CD14-positive monocyte (primary cell): ENCODE measurements around the gene ARHGEF16. TPM values are rescaled to one million over a fixed set of nuclear protein-coding genes. Genes with fewer than 3 reads are reported as not detected.
A peak's percentile ranks its signal among the peaks of the same experiment; 100 is the strongest.

Experiments used
- DNase-seq, 3 donors: peaks; one replicate each; pipeline ENCODE4 v3.0.0-alpha.2; 2011 to 2022
- H2AFZ ChIP-seq: 2 replicates; pipeline ENCODE4 v1.6.0; 2012; ENCODE audit warnings: mild to moderate bottlenecking, low read depth, low read length, inconsistent platforms; ENCODE audit not compliant: insufficient read depth, poor library complexity, severe bottlenecking
- H3K27ac ChIP-seq, 2 donors: 1 replicate in 1 of 2; 2 replicates in 1 of 2; pipeline ENCODE4 v1.5.1; 2012 to 2013; ENCODE audit warnings: low read length in 2 of 2, control low read depth in 1 of 2, inconsistent platforms in 1 of 2, low read depth in 1 of 2, mild to moderate bottlenecking in 1 of 2
- H3K27me3 ChIP-seq, 2 donors: one replicate each; pipeline versions ENCODE4 v1.6.0 to v1.6.1; 2011 to 2013; ENCODE audit warnings: low read length in 2 of 2; ENCODE audit not compliant: control insufficient read depth in 2 of 2, insufficient read depth in 2 of 2
- H3K36me3 ChIP-seq, 2 donors: replicated peaks in 1 of 2; 1 replicate in 1 of 2; 2 replicates in 1 of 2; pipeline versions ENCODE4 v1.5.1 to v1.6.1; 2012 to 2013; ENCODE audit warnings: low read length in 2 of 2, control low read depth in 1 of 2, inconsistent platforms in 1 of 2, mild to moderate bottlenecking in 1 of 2; ENCODE audit not compliant: insufficient read depth in 2 of 2, control insufficient read depth in 1 of 2
- H3K4me1 ChIP-seq, 2 donors: 1 replicate in 1 of 2; 2 replicates in 1 of 2; pipeline versions ENCODE4 v1.5.1 to v1.6.1; 2012 to 2013; ENCODE audit warnings: low read length in 2 of 2, control low read depth in 1 of 2, inconsistent platforms in 1 of 2, mild to moderate bottlenecking in 1 of 2, moderate library complexity in 1 of 2; ENCODE audit not compliant: insufficient read depth in 2 of 2, control insufficient read depth in 1 of 2
- H3K4me2 ChIP-seq: replicated peaks from 2 replicates; pipeline ENCODE3; 2012; ENCODE audit warnings: low read length, moderate library complexity, mild to moderate bottlenecking; ENCODE audit not compliant: poor library complexity, severe bottlenecking; ENCODE audit errors: extremely low read depth
- H3K4me3 ChIP-seq, 3 experiments: fragments of 200-600 bp in 1 of 3; sonication (generic) in 1 of 3; replicated peaks in 1 of 3; 1 replicate in 2 of 3; 2 replicates in 1 of 3; pipeline ENCODE4 v1.5.1; 2011 to 2013; ENCODE audit warnings: low read length in 3 of 3, mild to moderate bottlenecking in 3 of 3, control low read depth in 2 of 3, low read depth in 2 of 3, inconsistent platforms in 1 of 3, moderate library complexity in 1 of 3
- H3K79me2 ChIP-seq: 2 replicates; pipeline ENCODE4 v1.6.0; 2012; ENCODE audit warnings: mild to moderate bottlenecking, control low read depth, inconsistent platforms, low read length, moderate library complexity; ENCODE audit not compliant: insufficient read depth
- H3K9ac ChIP-seq: 2 replicates; pipeline ENCODE4 v1.6.0; 2017; ENCODE audit warnings: low read length, mild to moderate bottlenecking; ENCODE audit not compliant: insufficient read depth, poor library complexity, severe bottlenecking
- H3K9me3 ChIP-seq, 2 donors: replicated peaks in 1 of 2; 1 replicate in 1 of 2; 2 replicates in 1 of 2; pipeline versions ENCODE4 v1.5.1 to v1.6.1; 2012 to 2013; ENCODE audit warnings: low read length in 2 of 2, control low read depth in 1 of 2; ENCODE audit not compliant: control insufficient read depth in 1 of 2, insufficient read depth in 1 of 2
- H4K20me1 ChIP-seq: 2 replicates; pipeline ENCODE4 v1.6.0; 2012; ENCODE audit warnings: mild to moderate bottlenecking, low read length, control low read depth, moderate library complexity; ENCODE audit not compliant: insufficient read depth
- H3K27ac Mint-ChIP-seq, 7 donors: one replicate each; pipeline ENCODE4 v1.8.0; 2020; ENCODE audit warnings: mild to moderate bottlenecking in 7 of 7, mixed read lengths in 7 of 7, moderate library complexity in 6 of 7, inconsistent platforms in 2 of 7
- H3K27me3 Mint-ChIP-seq, 3 donors: one replicate each; pipeline ENCODE4 v1.8.0; 2021 to 2022; ENCODE audit warnings: low read depth in 3 of 3, mild to moderate bottlenecking in 3 of 3, mixed read lengths in 3 of 3, moderate library complexity in 3 of 3, inconsistent platforms in 1 of 3
- H3K36me3 Mint-ChIP-seq, 2 donors: one replicate each; pipeline ENCODE4 v1.8.0; 2020; ENCODE audit warnings: mixed read lengths in 2 of 2, inconsistent platforms in 1 of 2, mild to moderate bottlenecking in 1 of 2
- H3K4me1 Mint-ChIP-seq: one replicate; pipeline ENCODE4 v1.8.0; 2020; ENCODE audit warnings: mild to moderate bottlenecking, mixed read lengths
- H3K4me3 Mint-ChIP-seq, 2 donors: one replicate each; pipeline ENCODE4 v1.8.0; 2020; ENCODE audit warnings: mild to moderate bottlenecking in 2 of 2, mixed read lengths in 2 of 2, moderate library complexity in 1 of 2
- H3K9me3 Mint-ChIP-seq, 7 donors: one replicate each; pipeline ENCODE4 v1.8.0; 2020 to 2022; ENCODE audit warnings: mixed read lengths in 7 of 7, mild to moderate bottlenecking in 6 of 7, moderate library complexity in 6 of 7, inconsistent platforms in 2 of 7
- CTCF ChIP-seq: fragments of 200-600 bp; IDR thresholded peaks from one replicate; pipeline ENCODE4 v1.8.0; 2022; ENCODE audit warnings: antibody characterized with exemption, mild to moderate bottlenecking
- WGBS: methylation state at CpG from one replicate; pipeline ENCODE4 v1.1.5; 2013; ENCODE audit warnings: missing lambda C conversion rate; ENCODE audit not compliant: insufficient coverage; 5-methylcytosine and 5-hydroxymethylcytosine counted together
- intact Hi-C, 2 donors: fragments of 100-400 bp; cut with micrococcal nuclease; formaldehyde crosslinking; loops; one replicate each; pipeline versions ENCODE4 v1.15.0 to v1.15.1; 2023
- polyA plus RNA-seq, 3 donors: library from polyadenylated mRNA; depleted of rRNA in 1 of 3; unstranded in 2 of 3; stranded (reverse) in 1 of 3; fragments of 300-500 nt in 2 of 3; fragments of >200 nt in 1 of 3; fragmentation: Illumina TruSeq in 2 of 3; gene quantifications; 1 replicate in 2 of 3; 2 replicates in 1 of 3; pipeline ENCODE4 v1.2.3, GENCODE V29; 2012 to 2021

ARHGEF16 gene
- polyA plus RNA-seq, 3 donors = not detected

- intact Hi-C loops = no loop called here
- no peaks in the 10 kb centered on the region for H3K4me1 Mint-ChIP-seq
- no peaks in the 10 kb centered on the region for H3K9me3 ChIP-seq
These were observed 26.5 kb upstream of the ARHGEF16 start for GRCh38 chr1:3427711-3428704.

GRCh38 chr1:3428899-3429298, 25.6 kb upstream of the ARHGEF16 start:
- WGBS = 83% methylated on average over 9 of the region's 9 CpGs
- no peak for TF ChIP-seq CTCF
- no peaks in the 10 kb centered on the region for H3K4me1 Mint-ChIP-seq
- Histone ChIP-seq H3K4me1 (no peaks in the 10 kb centered on the region), H2AFZ (no peak overlapping the region), H3K9ac (no peak overlapping the region), H3K27me3 (no peaks in the 10 kb centered on the region), H3K4me3 (no peak overlapping the region), H3K9me3 (no peaks in the 10 kb centered on the region), H4K20me1 (no peaks in the 10 kb centered on the region), H3K79me2 (no peaks in the 10 kb centered on the region), H3K4me2 (no peak overlapping the region), H3K27ac (no peak overlapping the region), H3K36me3 (no peaks in the 10 kb centered on the region)
- no peaks in the 10 kb centered on the region for H3K36me3 Mint-ChIP-seq
- peaks cover 0 to 7% (median 0%) of the 10 kb centered on the region in 7 donors for H3K9me3 Mint-ChIP-seq
- no peak overlapping the region for H3K27ac Mint-ChIP-seq
- intact Hi-C loops = no loop called here
- DNase-seq = no peak
- H3K4me3 Mint-ChIP-seq = no peak overlapping the region
- peaks cover 0 to 7% (median 3%) of the 10 kb centered on the region in 3 donors for H3K27me3 Mint-ChIP-seq

More at GRCh38 chr1:3427711-3428704, 26.5 kb upstream of the ARHGEF16 start:
- Mint-ChIP-seq H3K27ac (peak overlapping the region in 1 of 7 donors; percentile 53), H3K9me3 (peaks cover 0 to 7% (median 0%) of the 10 kb centered on the region in 7 donors), H3K36me3 (no peaks in the 10 kb centered on the region), H3K27me3 (peaks cover 4 to 7% (median 6%) of the 10 kb centered on the region in 3 donors), H3K4me3 (no peak overlapping the region)
- H3K36me3 ChIP-seq = no peaks in the 10 kb centered on the region
- no peak overlapping the region for H3K4me3 ChIP-seq
- H3K9ac ChIP-seq = no peak overlapping the region
- WGBS = 94% methylated on average over 32 of the region's 43 CpGs
- H2AFZ ChIP-seq = no peak overlapping the region
- no peak for TF ChIP-seq CTCF
- H3K27ac ChIP-seq = no peak overlapping the region
- H3K79me2 ChIP-seq = no peaks in the 10 kb centered on the region
- H3K27me3 ChIP-seq = peaks cover 0 to 2% of the 10 kb centered on the region in 2 donors
- no peaks in the 10 kb centered on the region for H3K4me1 ChIP-seq
- DNase-seq = no peak
- H3K4me2 ChIP-seq = no peak overlapping the region
- no peaks in the 10 kb centered on the region for H4K20me1 ChIP-seq
